Smooth muscle cell (in vitro differentiated cells): ENCODE measurements around the gene PRCC. TPM values are rescaled to one million over a fixed set of nuclear protein-coding genes. Genes with fewer than 3 reads are reported as not detected.
"Not testable (repeated sequence)": the region's sequence is repeated elsewhere in the genome, so short reads cannot be mapped to it uniquely, and the experiment has no call there.

Experiments
- DNase-seq: peaks from one replicate; lab custom pipeline; 2025; ENCODE audit not compliant: unreplicated experiment; lab: John Stamatoyannopoulos, UW
- H2AFZ ChIP-seq: fragments of 200-600 bp; sonication (generic); 2 replicates; pipeline ENCODE4 v1.6.0; 2016; ENCODE audit warnings: antibody characterized with exemption, low read depth, mild to moderate bottlenecking
- H3F3A ChIP-seq: fragments of 200-600 bp; sonication (generic); 2 replicates; pipeline ENCODE4 v1.6.0; 2017; ENCODE audit warnings: antibody characterized with exemption, low read depth
- H3K27ac ChIP-seq: fragments of 200-600 bp; sonication (generic); 2 replicates; pipeline ENCODE4 v1.5.1; 2016; ENCODE audit warnings: low read depth, mild to moderate bottlenecking
- H3K27me3 ChIP-seq: fragments of 200-600 bp; sonication (generic); 2 replicates; pipeline ENCODE4 v1.6.1; 2016; ENCODE audit warnings: low read depth, mild to moderate bottlenecking
- H3K36me3 ChIP-seq: fragments of 200-600 bp; sonication (generic); 2 replicates; pipeline ENCODE4 v1.5.1; 2016; ENCODE audit warnings: low read depth
- H3K4me1 ChIP-seq: fragments of 200-600 bp; sonication (generic); 2 replicates; pipeline ENCODE4 v1.5.1; 2016; ENCODE audit warnings: low read depth
- H3K4me2 ChIP-seq: fragments of 200-600 bp; sonication (generic); 2 replicates; pipeline ENCODE4 v1.6.0; 2016; ENCODE audit warnings: mild to moderate bottlenecking
- H3K4me3 ChIP-seq: fragments of 200-600 bp; sonication (generic); 2 replicates; pipeline ENCODE4 v1.5.1; 2016; ENCODE audit warnings: mild to moderate bottlenecking
- H3K79me2 ChIP-seq: fragments of 200-600 bp; sonication (generic); 2 replicates; pipeline ENCODE4 v1.6.0; 2016; ENCODE audit warnings: low read depth, mild to moderate bottlenecking
- H3K9ac ChIP-seq: fragments of 200-600 bp; sonication (generic); 2 replicates; pipeline ENCODE4 v1.6.0; 2016; ENCODE audit warnings: low read depth
- H3K9me3 ChIP-seq: fragments of 200-600 bp; sonication (generic); replicated peaks from 2 replicates; pipeline ENCODE4 v1.5.1; 2016; ENCODE audit warnings: low read depth
- H4K20me1 ChIP-seq: fragments of 200-600 bp; sonication (generic); 2 replicates; pipeline ENCODE4 v1.6.0; 2016; ENCODE audit warnings: low read depth
- CTCF ChIP-seq: fragments of 200-600 bp; sonication (generic); IDR thresholded peaks from 2 replicates; pipeline ENCODE4 v1.5.1; 2017; ENCODE audit warnings: borderline replicate concordance, mild to moderate bottlenecking, antibody characterized with exemption; ENCODE audit not compliant: insufficient read depth, poor library complexity, severe bottlenecking
- WGBS: methylation state at CpG from one replicate; pipeline ENCODE4 v1.1.7; 2016; ENCODE audit warnings: low lambda C conversion rate; 5-methylcytosine and 5-hydroxymethylcytosine counted together
- polyA plus RNA-seq: library from polyadenylated mRNA; unstranded; fragments of >200 nt; fragmentation: Nextera tagmentation; extraction: Ambion mirVana; gene quantifications from 2 replicates; pipeline ENCODE4 v1.2.1, GENCODE V29; 2016
- total RNA-seq: library from RNA; depleted of rRNA; stranded (reverse); fragments of >200 nt; gene quantifications from 2 replicates; pipeline ENCODE4 v1.2.3, GENCODE V29; 2014

PRCC gene
- total and polyA plus RNA-seq, 2 experiments from 2014 or later = 37.7 to 68.7 TPM

- no peaks in the 10 kb centered on the region for H3F3A ChIP-seq
- H3K4me2 ChIP-seq = no peak overlapping the region
- no peak for TF ChIP-seq CTCF
- no peak overlapping the region for H3K9ac ChIP-seq
- H3K9me3 ChIP-seq = no peaks in the 10 kb centered on the region
- WGBS = 80% methylated on average over 6 of the region's 6 CpGs
- DNase-seq = no peak
- H3K27me3 ChIP-seq = no peaks in the 10 kb centered on the region
- no peak overlapping the region for H3K4me3 ChIP-seq
- H3K4me1 ChIP-seq = no peaks in the 10 kb centered on the region
- H3K27ac ChIP-seq = no peak overlapping the region
- H2AFZ ChIP-seq = no peak overlapping the region
- H3K36me3 ChIP-seq = no peaks in the 10 kb centered on the region
- no peaks in the 10 kb centered on the region for H4K20me1 ChIP-seq
- no peaks in the 10 kb centered on the region for H3K79me2 ChIP-seq
These were observed 7.1 kb upstream of the PRCC start for GRCh38 chr1:156760092-156760795.

GRCh38 chr1:156760796-156761104 lies 6.6 kb upstream of the PRCC start:
- Histone ChIP-seq H4K20me1 (no peaks in the 10 kb centered on the region), H3K27ac (no peak overlapping the region), H3K4me2 (no peak overlapping the region), H3K9me3 (no peaks in the 10 kb centered on the region), H3K27me3 (no peaks in the 10 kb centered on the region), H3K9ac (no peak overlapping the region), H3K4me1 (no peaks in the 10 kb centered on the region), H3F3A (no peaks in the 10 kb centered on the region), H3K4me3 (no peak overlapping the region), H3K36me3 (no peaks in the 10 kb centered on the region), H2AFZ (no peak overlapping the region), H3K79me2 (no peaks in the 10 kb centered on the region)
- no peak for TF ChIP-seq CTCF
- DNase-seq = no peak
- 95% methylated on average over 4 of the region's 4 CpGs for WGBS

- not testable (repeated sequence) for H3K27ac ChIP-seq, H3F3A ChIP-seq, H2AFZ ChIP-seq, H3K9me3 ChIP-seq, H3K36me3 ChIP-seq, DNase-seq, H3K4me3 ChIP-seq, H3K9ac ChIP-seq, H3K4me2 ChIP-seq, H3K27me3 ChIP-seq
- WGBS = 98% methylated on average over 11 of the region's 15 CpGs
- Histone ChIP-seq H3K4me1 (peaks cover 13% of the 10 kb centered on the region), H4K20me1 (peaks cover 21% of the 10 kb centered on the region), H3K79me2 (peaks cover 27% of the 10 kb centered on the region)
These were observed 2.2 kb upstream of the PRCC start for GRCh38 chr1:156765136-156765535.

- peaks cover 32% of the 10 kb centered on the region for H3K79me2 ChIP-seq
- no peak for TF ChIP-seq CTCF
- WGBS = 97% methylated on average over 5 of the region's 5 CpGs
- no peak overlapping the region for H3K9ac ChIP-seq
- H3K9me3 ChIP-seq = no peaks in the 10 kb centered on the region
- H3F3A ChIP-seq = peaks cover 6% of the 10 kb centered on the region
- H3K36me3 ChIP-seq = no peaks in the 10 kb centered on the region
- H3K4me2 ChIP-seq = no peak overlapping the region
- DNase-seq = no peak
- H2AFZ ChIP-seq = no peak overlapping the region
- peak overlapping the region; percentile 86 for H3K4me3 ChIP-seq
- peaks cover 26% of the 10 kb centered on the region for H4K20me1 ChIP-seq
- peak overlapping the region; percentile 42 for H3K27ac ChIP-seq
- no peaks in the 10 kb centered on the region for H3K27me3 ChIP-seq
- H3K4me1 ChIP-seq = peaks cover 14% of the 10 kb centered on the region
These were observed 1.7 kb upstream of the PRCC start for GRCh38 chr1:156765666-156766065.
